GM19324 (cell line): Measurements from ENCODE around the gene RBM20.

Source experiments
- ATAC-seq: cut with Tn5 transposase; IDR thresholded peaks from one replicate; pipeline ENCODE4 v1.9.1; 2021; ENCODE audit warnings: mild to moderate bottlenecking, moderate library complexity; ENCODE audit not compliant: unreplicated experiment, low FRiP score

Gene RBM20

DNA sequence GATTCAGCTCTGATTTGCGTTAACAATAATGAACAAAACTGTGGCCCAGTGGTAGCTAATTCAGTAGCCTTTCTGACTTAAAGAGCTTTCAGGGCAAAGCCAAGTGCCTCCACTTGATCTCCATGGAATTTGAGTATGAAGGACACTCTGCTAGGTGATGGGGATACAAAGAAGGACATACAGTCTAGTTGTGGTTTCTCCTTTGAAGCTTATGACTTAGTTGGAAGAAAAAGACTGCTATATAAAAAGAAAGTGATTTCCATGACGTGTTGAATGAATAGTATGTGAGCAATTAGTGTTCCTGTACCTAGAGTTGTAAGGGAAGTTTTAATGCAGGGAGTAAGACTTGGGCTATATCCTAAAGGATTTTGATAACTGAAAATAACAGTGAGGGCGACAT lies 235.9 kb downstream of the RBM20 start:
- ATAC-seq: no peak

DNA sequence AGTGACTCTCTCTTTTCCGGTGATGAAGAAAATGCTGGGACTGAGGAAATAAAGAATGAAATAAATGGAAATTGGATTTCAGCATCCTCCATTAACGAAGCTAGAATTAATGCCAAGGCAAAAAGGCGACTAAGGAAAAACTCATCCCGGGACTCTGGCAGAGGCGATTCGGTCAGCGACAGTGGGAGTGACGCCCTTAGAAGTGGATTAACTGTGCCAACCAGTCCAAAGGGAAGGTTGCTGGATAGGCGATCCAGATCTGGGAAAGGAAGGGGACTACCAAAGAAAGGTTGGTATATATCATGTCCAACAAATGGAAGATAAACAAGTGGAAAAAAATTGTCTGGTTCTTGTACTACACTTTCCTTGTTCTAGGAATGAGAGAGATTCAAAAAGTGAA lies 237.1 kb downstream of the RBM20 start:
- ATAC-seq: no peak

DNA sequence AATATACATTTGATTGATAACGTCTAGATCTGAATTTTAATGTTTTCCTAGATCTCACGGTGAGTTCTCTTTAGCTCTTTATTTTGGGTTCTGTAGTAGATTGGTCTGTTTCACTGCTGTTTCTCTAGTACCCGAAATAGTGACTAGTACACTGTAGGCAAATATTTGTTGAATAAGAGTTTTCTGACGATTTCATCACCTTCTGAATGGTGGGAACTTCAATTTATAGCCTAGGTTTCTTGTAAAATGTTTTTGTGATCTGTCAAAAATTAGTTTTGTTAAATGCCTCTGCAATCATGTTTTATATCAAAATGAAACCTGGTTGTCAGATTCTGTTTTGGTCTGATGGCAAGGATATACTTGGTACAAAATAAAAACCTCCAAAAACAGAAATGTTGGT lies 237.8 kb downstream of the RBM20 start:
- ATAC-seq: no peak

DNA sequence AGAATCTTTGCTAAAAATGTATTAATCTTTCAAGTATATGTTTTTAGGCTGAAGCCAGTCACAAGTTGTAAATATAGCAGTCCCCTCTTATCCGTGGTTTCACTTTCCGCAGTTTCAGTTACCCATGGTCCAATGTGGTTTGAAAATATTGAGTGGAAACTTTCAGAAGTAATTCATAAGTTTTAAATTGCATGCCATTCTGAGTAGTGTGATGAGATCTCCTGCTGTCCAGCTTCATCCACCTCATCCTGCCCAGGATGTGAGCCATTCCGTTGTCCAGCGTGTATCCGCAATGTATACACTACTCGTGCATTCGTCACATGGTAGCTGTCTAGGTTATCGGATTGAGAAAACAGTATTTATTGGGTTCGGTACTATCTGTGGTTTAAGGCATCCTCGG lies 239.8 kb downstream of the RBM20 start:
- ATAC-seq: no peak

- ATAC-seq: no peak
Measured at GRCh38 chr10:110885932-110886674, 242.0 kb downstream of the RBM20 start.

DNA sequence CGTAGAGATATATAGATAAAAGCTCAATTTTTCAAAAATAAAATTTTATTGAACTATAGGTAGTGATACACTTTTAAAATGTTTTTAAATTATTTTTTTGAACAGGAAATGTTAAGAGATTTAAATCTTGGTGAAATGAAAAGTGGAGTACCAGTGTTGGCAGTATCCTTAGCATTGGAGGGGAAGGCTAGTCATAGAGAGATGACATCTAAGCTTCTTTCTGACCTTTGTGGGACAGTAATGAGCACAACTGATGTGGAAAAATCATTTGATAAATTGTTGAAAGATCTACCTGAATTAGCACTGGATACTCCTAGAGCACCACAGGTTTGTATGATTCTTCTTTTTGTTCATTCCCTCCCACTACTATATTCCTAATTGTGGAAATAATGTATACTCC lies 243.4 kb downstream of the RBM20 start:
- no peak for ATAC-seq
